GM23338 (cell line): ENCODE data around the gene STX10.

Experiments
- CTCF ChIP-seq, 2 experiments: fragments of 200-600 bp in 1 of 2; sonication (generic) in 1 of 2; conservative IDR thresholded peaks; 2 replicates each; pipeline versions ENCODE4 v1.5.1 to v1.6.1; 2016 to 2017; ENCODE audit warnings: antibody characterized with exemption in 2 of 2, low read depth in 2 of 2, mild to moderate bottlenecking in 2 of 2, moderate library complexity in 1 of 2
- ETS1 ChIP-seq: IDR thresholded peaks from 2 replicates; pipeline ENCODE4 v1.6.1; 2016; ENCODE audit warnings: antibody characterized with exemption
- EZH2 ChIP-seq: fragments of 200-600 bp; sonication (generic); IDR thresholded peaks from one replicate; pipeline ENCODE4 v1.8.0; 2017; ENCODE audit warnings: antibody characterized with exemption, mild to moderate bottlenecking, low read depth; ENCODE audit not compliant: unreplicated experiment
- EZH2phosphoT487 ChIP-seq: fragments of 200-600 bp; sonication (generic); IDR thresholded peaks from one replicate; pipeline ENCODE4 v1.8.1; 2018; ENCODE audit warnings: antibody characterized with exemption; ENCODE audit not compliant: unreplicated experiment
- JUNB ChIP-seq: IDR thresholded peaks from one replicate; pipeline ENCODE4 v1.6.1; 2016; ENCODE audit warnings: antibody characterized with exemption; ENCODE audit not compliant: unreplicated experiment
- NANOG ChIP-seq: IDR thresholded peaks from 2 replicates; pipeline ENCODE4 v1.6.1; 2016; ENCODE audit warnings: antibody characterized with exemption, borderline replicate concordance
- POLR2AphosphoS5 ChIP-seq: IDR thresholded peaks from 2 replicates; pipeline ENCODE4 v1.6.1; 2016; ENCODE audit warnings: antibody characterized with exemption, low read depth
- REST ChIP-seq: IDR thresholded peaks from one replicate; pipeline ENCODE4 v1.6.1; 2018; ENCODE audit warnings: antibody characterized with exemption; ENCODE audit not compliant: unreplicated experiment
- ZNF462 ChIP-seq: fragments of 250-450 bp; sonication (Bioruptor Pico); IDR thresholded peaks from 2 replicates; pipeline ENCODE4 v1.5.0; 2020; ENCODE audit warnings: mild to moderate bottlenecking, moderate library complexity

- TF ChIP-seq CTCF (conservative IDR thresholded peaks at IDR 0.05; ENCODE audit: low read depth in 2 of 2) (no peak), POLR2AphosphoS5 (no peak), JUNB (no peak), EZH2 (no peak), EZH2phosphoT487 (no peak), NANOG (no peak), ZNF462 (CRISPR knock-in tag) (no peak), REST (no peak), ETS1 (no peak)
Measured at GRCh38 chr19:13149628-13150186, 468 bp downstream of the STX10 start.
